ENCODE results near the gene ASPHD1. TPM values are rescaled to one million over a fixed set of nuclear protein-coding genes. Genes with fewer than 3 reads are reported as not detected.

ASPHD1 gene
- total and polyA plus RNA-seq, 5 donors from 2014 or later: not detected

GRCh38 chr16:29897333-29897732, 3.0 kb upstream of the ASPHD1 start:
- Mint-ChIP-seq H3K9me3 (peaks cover 0 to 1% (median 0%) of the 10 kb centered on the region in 7 donors), H3K4me3 (peak overlapping the region in 1 of 4 donors; percentile 42), H3K4me1 (peaks cover 0 to 15% (median 4%) of the 10 kb centered on the region in 4 donors), H3K27me3 (peaks cover 34% of the 10 kb centered on the region), H3K36me3 (no peaks in the 10 kb centered on the region), H3K27ac (no peak overlapping the region)
- H3K36me3 ChIP-seq (ENCODE audit: control insufficient read depth, insufficient read depth, low read length): no peaks in the 10 kb centered on the region
- ATAC-seq (ENCODE audit: low read depth in 2 of 2) (no peak), DNase-seq (no peak)
- no peak overlapping the region for H3K4me3 ChIP-seq (ENCODE audit: low read depth, low read length)
- H3K4me1 ChIP-seq (ENCODE audit: control insufficient read depth, insufficient read depth, low read length, poor library complexity, severe bottlenecking): peaks cover 17% of the 10 kb centered on the region
- H3K27ac ChIP-seq (ENCODE audit: insufficient read depth, low read length, poor library complexity, severe bottlenecking): no peak overlapping the region
- no peaks in the 10 kb centered on the region for H3K9me3 ChIP-seq (ENCODE audit: control insufficient read depth in 2 of 2, low read length in 2 of 2)
- H3K27me3 ChIP-seq (ENCODE audit: control insufficient read depth, insufficient read depth, low read length): peaks cover 11% of the 10 kb centered on the region

GRCh38 chr16:29898135-29898803, 2.0 kb upstream of the ASPHD1 start:
- ATAC-seq (ENCODE audit: low read depth in 2 of 2) (no peak), DNase-seq (no peak)
- H3K4me3 ChIP-seq (ENCODE audit: low read depth, low read length): no peak overlapping the region
- Mint-ChIP-seq H3K36me3 (no peaks in the 10 kb centered on the region), H3K9me3 (peaks cover 0 to 1% (median 0%) of the 10 kb centered on the region in 7 donors), H3K4me1 (peaks cover 0 to 15% (median 4%) of the 10 kb centered on the region in 4 donors), H3K4me3 (no peak overlapping the region), H3K27ac (no peak overlapping the region), H3K27me3 (peaks cover 35% of the 10 kb centered on the region)
- H3K4me1 ChIP-seq (ENCODE audit: control insufficient read depth, insufficient read depth, low read length, poor library complexity, severe bottlenecking): peaks cover 17% of the 10 kb centered on the region
- H3K27me3 ChIP-seq (ENCODE audit: control insufficient read depth, insufficient read depth, low read length): peaks cover 11% of the 10 kb centered on the region
- no peak overlapping the region for H3K27ac ChIP-seq (ENCODE audit: insufficient read depth, low read length, poor library complexity, severe bottlenecking)
- no peaks in the 10 kb centered on the region for H3K9me3 ChIP-seq (ENCODE audit: control insufficient read depth in 2 of 2, low read length in 2 of 2)
- no peaks in the 10 kb centered on the region for H3K36me3 ChIP-seq (ENCODE audit: control insufficient read depth, insufficient read depth, low read length)

- no peaks in the 10 kb centered on the region for H3K9me3 ChIP-seq (ENCODE audit: control insufficient read depth in 2 of 2, low read length in 2 of 2)
- ATAC-seq (ENCODE audit: low read depth in 2 of 2): no peak
- Mint-ChIP-seq H3K36me3 (no peaks in the 10 kb centered on the region), H3K9me3 (peaks cover 0 to 1% (median 0%) of the 10 kb centered on the region in 7 donors), H3K4me3 (no peak overlapping the region), H3K27me3 (peaks cover 35% of the 10 kb centered on the region), H3K27ac (no peak overlapping the region), H3K4me1 (peaks cover 0 to 15% (median 4%) of the 10 kb centered on the region in 4 donors)
- peaks cover 17% of the 10 kb centered on the region for H3K4me1 ChIP-seq (ENCODE audit: control insufficient read depth, insufficient read depth, low read length, poor library complexity, severe bottlenecking)
- H3K4me3 ChIP-seq (ENCODE audit: low read depth, low read length): no peak overlapping the region
- no peak overlapping the region for H3K27ac ChIP-seq (ENCODE audit: insufficient read depth, low read length, poor library complexity, severe bottlenecking)
- no peaks in the 10 kb centered on the region for H3K36me3 ChIP-seq (ENCODE audit: control insufficient read depth, insufficient read depth, low read length)
- DNase-seq: no peak
- peaks cover 11% of the 10 kb centered on the region for H3K27me3 ChIP-seq (ENCODE audit: control insufficient read depth, insufficient read depth, low read length)
These were observed 1.3 kb upstream of the ASPHD1 start for GRCh38 chr16:29898804-29899515.

GRCh38 chr16:29899516-29900101, 679 bp upstream of the ASPHD1 start, which contains the start of gene SEZ6L2:
Gene SEZ6L2 (minus strand): TSS chr16:29899550. CDS start chr16:29899019, 531 bp downstream.
- H3K27me3 ChIP-seq (ENCODE audit: control insufficient read depth, insufficient read depth, low read length): peaks cover 11% of the 10 kb centered on the region
- H3K27ac Mint-ChIP-seq: no peak within 1 kb of the TSS
- ATAC-seq (ENCODE audit: low read depth in 2 of 2): no peak

GRCh38 chr16:29900888-29901606, 759 bp downstream of the ASPHD1 start:
- Mint-ChIP-seq H3K4me1 (peaks cover 0 to 15% (median 4%) of the 10 kb centered on the region in 4 donors), H3K27ac (peak overlapping the region in 1 of 3 donors; percentile 45), H3K9me3 (peaks cover 0 to 1% (median 0%) of the 10 kb centered on the region in 7 donors), H3K27me3 (peaks cover 29% of the 10 kb centered on the region), H3K4me3 (peak overlapping the region; percentile 70 to 74 (median 72)), H3K36me3 (no peaks in the 10 kb centered on the region)
- Histone ChIP-seq H3K27me3 (ENCODE audit: control insufficient read depth, insufficient read depth, low read length) (peaks cover 11% of the 10 kb centered on the region), H3K36me3 (ENCODE audit: control insufficient read depth, insufficient read depth, low read length) (no peaks in the 10 kb centered on the region), H3K27ac (ENCODE audit: insufficient read depth, low read length, poor library complexity, severe bottlenecking) (no peak overlapping the region), H3K4me3 (ENCODE audit: low read depth, low read length) (no peak overlapping the region), H3K4me1 (ENCODE audit: control insufficient read depth, insufficient read depth, low read length, poor library complexity, severe bottlenecking) (peaks cover 17% of the 10 kb centered on the region), H3K9me3 (ENCODE audit: control insufficient read depth in 2 of 2, low read length in 2 of 2) (no peaks in the 10 kb centered on the region)
- ATAC-seq (ENCODE audit: low read depth in 2 of 2) (no peak), DNase-seq (no peak)

More at GRCh38 chr16:29899516-29900101, 679 bp upstream of the ASPHD1 start, which contains the start of gene SEZ6L2:
- no peak within 1 kb of the TSS for H3K27ac ChIP-seq (ENCODE audit: insufficient read depth, low read length, poor library complexity, severe bottlenecking)
- peaks cover 0 to 1% (median 0%) of the 10 kb centered on the region in 7 donors for H3K9me3 Mint-ChIP-seq
- no peak for DNase-seq
- peaks cover 35% of the 10 kb centered on the region for H3K27me3 Mint-ChIP-seq
- H3K4me3 ChIP-seq (ENCODE audit: low read depth, low read length): no peak within 1 kb of the TSS
- no peaks in the 10 kb centered on the region for H3K36me3 ChIP-seq (ENCODE audit: control insufficient read depth, insufficient read depth, low read length)
- H3K36me3 Mint-ChIP-seq: no peaks in the 10 kb centered on the region
- H3K4me1 Mint-ChIP-seq: peaks cover 0 to 15% (median 4%) of the 10 kb centered on the region in 4 donors
- H3K4me1 ChIP-seq (ENCODE audit: control insufficient read depth, insufficient read depth, low read length, poor library complexity, severe bottlenecking): peaks cover 17% of the 10 kb centered on the region
- peak within 1 kb of the TSS in 2 of 4 donors; percentile 73 for H3K4me3 Mint-ChIP-seq
- no peaks in the 10 kb centered on the region for H3K9me3 ChIP-seq (ENCODE audit: control insufficient read depth in 2 of 2, low read length in 2 of 2)

GRCh38 chr16:29901607-29901945, 1.3 kb downstream of the ASPHD1 start:
- ATAC-seq (ENCODE audit: low read depth in 2 of 2) (no peak), DNase-seq (no peak)
- no peak overlapping the region for H3K27ac Mint-ChIP-seq
- Histone ChIP-seq H3K9me3 (ENCODE audit: control insufficient read depth in 2 of 2, low read length in 2 of 2) (no peaks in the 10 kb centered on the region), H3K27ac (ENCODE audit: insufficient read depth, low read length, poor library complexity, severe bottlenecking) (no peak overlapping the region), H3K4me1 (ENCODE audit: control insufficient read depth, insufficient read depth, low read length, poor library complexity, severe bottlenecking) (peaks cover 17% of the 10 kb centered on the region), H3K27me3 (ENCODE audit: control insufficient read depth, insufficient read depth, low read length) (peaks cover 11% of the 10 kb centered on the region), H3K4me3 (ENCODE audit: low read depth, low read length) (no peak overlapping the region), H3K36me3 (ENCODE audit: control insufficient read depth, insufficient read depth, low read length) (no peaks in the 10 kb centered on the region)
- H3K9me3 Mint-ChIP-seq: peaks cover 0 to under 1% (median 0%) of the 10 kb centered on the region in 7 donors
- no peaks in the 10 kb centered on the region for H3K36me3 Mint-ChIP-seq
- H3K4me1 Mint-ChIP-seq: peaks cover 0 to 15% (median 4%) of the 10 kb centered on the region in 4 donors
- H3K4me3 Mint-ChIP-seq: peak overlapping the region in 2 of 4 donors; percentile 33 to 52
- H3K27me3 Mint-ChIP-seq: peaks cover 26% of the 10 kb centered on the region

- no peak overlapping the region for H3K27ac ChIP-seq (ENCODE audit: insufficient read depth, low read length, poor library complexity, severe bottlenecking)
- H3K27ac Mint-ChIP-seq: no peak overlapping the region
- H3K4me1 ChIP-seq (ENCODE audit: control insufficient read depth, insufficient read depth, low read length, poor library complexity, severe bottlenecking): peaks cover 17% of the 10 kb centered on the region
- peak overlapping the region in 2 of 4 donors; percentile 28 to 75 for H3K4me3 Mint-ChIP-seq
- peaks cover 0 to 9% (median 2%) of the 10 kb centered on the region in 4 donors for H3K4me1 Mint-ChIP-seq
- no peak for DNase-seq
- H3K36me3 ChIP-seq (ENCODE audit: control insufficient read depth, insufficient read depth, low read length): no peaks in the 10 kb centered on the region
- no peak overlapping the region for H3K4me3 ChIP-seq (ENCODE audit: low read depth, low read length)
- peaks cover 2% of the 10 kb centered on the region for H3K27me3 ChIP-seq (ENCODE audit: control insufficient read depth, insufficient read depth, low read length)
- no peak for ATAC-seq (ENCODE audit: low read depth in 2 of 2)
- H3K36me3 Mint-ChIP-seq: no peaks in the 10 kb centered on the region
- peaks cover 12% of the 10 kb centered on the region for H3K27me3 Mint-ChIP-seq
- H3K9me3 Mint-ChIP-seq: no peaks in the 10 kb centered on the region
- no peaks in the 10 kb centered on the region for H3K9me3 ChIP-seq (ENCODE audit: control insufficient read depth in 2 of 2, low read length in 2 of 2)
These were observed 3.3 kb downstream of the ASPHD1 start for GRCh38 chr16:29903590-29903989.
